ENCODE measurements around the gene DMKN. TPM values are rescaled to one million over a fixed set of nuclear protein-coding genes. Genes with fewer than 3 reads are reported as not detected.

DMKN gene
- polyA plus RNA-seq, 1 donor from 2014 or later = 1.1 TPM

DNA sequence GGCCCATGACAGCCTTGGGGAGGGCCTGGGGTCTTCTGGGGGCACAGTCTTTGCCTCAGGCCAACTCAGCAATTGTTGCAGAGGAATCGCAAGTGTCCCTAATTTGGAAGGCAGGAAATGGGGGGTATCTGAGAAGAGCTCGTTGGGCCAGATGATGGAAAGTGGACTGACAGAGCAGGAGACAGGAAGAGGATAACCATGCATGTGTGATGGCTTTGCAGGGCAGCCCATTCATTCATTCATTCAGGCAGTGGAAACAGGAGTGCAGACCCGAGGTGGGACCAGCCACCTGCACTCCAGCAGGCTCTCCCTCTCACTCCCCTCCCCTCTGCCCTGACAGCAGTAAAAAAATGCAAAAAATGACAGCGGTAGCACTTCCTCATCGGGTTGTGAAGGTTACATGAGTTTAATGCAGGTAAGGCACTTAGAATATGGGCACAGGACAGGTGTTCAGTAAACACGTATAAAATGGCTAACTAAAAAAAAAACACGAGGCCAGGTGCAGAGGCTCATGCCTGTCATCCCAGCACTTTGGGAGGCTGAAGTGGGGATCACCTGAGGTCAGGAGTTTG, 27.0 kb upstream of the DMKN start:
- Mint-ChIP-seq H3K4me3 (peak overlapping the region in 2 of 4 donors; percentile 67 to 74), H3K27ac (peak overlapping the region in 2 of 3 donors; percentile 22 to 92), H3K4me1 (peaks cover 9 to 20% (median 13%) of the 10 kb centered on the region in 3 donors), H3K9me3 (no peaks in the 10 kb centered on the region), H3K27me3 (no peaks in the 10 kb centered on the region), H3K36me3 (no peaks in the 10 kb centered on the region)

DNA sequence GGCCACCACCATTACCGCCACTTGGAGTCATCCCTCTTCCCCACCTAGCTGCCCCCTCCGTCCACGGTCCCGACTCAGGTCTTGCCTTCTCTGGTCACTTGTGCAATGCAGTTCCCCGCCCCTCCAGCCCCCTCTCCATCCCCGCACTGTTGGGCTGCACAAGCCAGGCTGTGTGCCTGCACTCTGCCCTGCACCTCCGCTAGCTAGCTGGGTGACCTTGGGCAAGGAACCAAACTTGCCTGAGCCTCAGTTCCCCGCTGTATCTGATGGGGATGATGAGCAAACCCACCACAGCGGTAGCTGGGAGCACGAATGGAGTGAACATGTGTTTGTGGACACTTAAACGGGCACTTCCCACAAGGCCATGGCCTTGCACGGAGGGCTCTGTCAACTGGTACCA, 26.4 kb upstream of the DMKN start:
- Mint-ChIP-seq H3K36me3 (no peaks in the 10 kb centered on the region), H3K9me3 (no peaks in the 10 kb centered on the region), H3K27me3 (no peaks in the 10 kb centered on the region), H3K4me3 (peak overlapping the region in 1 of 4 donors; percentile 67), H3K27ac (no peak overlapping the region), H3K4me1 (peaks cover 8 to 19% (median 14%) of the 10 kb centered on the region in 3 donors)

DNA sequence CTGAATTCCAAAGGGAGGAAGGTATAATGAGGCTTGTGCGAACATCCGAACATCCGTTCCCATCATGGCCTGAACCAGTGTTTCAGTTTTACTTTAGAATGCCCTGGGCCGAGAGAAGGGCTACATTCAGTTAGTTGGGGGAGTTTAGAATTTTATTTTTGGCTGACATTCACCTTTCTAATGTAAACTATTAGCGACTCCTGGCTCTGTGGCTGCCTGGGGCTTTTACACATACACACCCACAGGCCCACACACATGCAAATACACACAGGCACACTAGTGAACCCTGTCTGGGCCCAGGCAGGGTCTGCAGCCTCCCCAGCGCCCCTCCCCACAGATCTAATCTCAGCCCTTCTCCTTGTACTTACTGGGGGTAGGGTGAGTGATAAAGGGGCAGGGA, 25.9 kb upstream of the DMKN start:
- Mint-ChIP-seq H3K36me3 (no peaks in the 10 kb centered on the region), H3K4me1 (peaks cover 2 to 16% (median 9%) of the 10 kb centered on the region in 3 donors), H3K27ac (peak overlapping the region in 1 of 3 donors; percentile 28), H3K27me3 (no peaks in the 10 kb centered on the region), H3K4me3 (no peak overlapping the region), H3K9me3 (no peaks in the 10 kb centered on the region)

DNA sequence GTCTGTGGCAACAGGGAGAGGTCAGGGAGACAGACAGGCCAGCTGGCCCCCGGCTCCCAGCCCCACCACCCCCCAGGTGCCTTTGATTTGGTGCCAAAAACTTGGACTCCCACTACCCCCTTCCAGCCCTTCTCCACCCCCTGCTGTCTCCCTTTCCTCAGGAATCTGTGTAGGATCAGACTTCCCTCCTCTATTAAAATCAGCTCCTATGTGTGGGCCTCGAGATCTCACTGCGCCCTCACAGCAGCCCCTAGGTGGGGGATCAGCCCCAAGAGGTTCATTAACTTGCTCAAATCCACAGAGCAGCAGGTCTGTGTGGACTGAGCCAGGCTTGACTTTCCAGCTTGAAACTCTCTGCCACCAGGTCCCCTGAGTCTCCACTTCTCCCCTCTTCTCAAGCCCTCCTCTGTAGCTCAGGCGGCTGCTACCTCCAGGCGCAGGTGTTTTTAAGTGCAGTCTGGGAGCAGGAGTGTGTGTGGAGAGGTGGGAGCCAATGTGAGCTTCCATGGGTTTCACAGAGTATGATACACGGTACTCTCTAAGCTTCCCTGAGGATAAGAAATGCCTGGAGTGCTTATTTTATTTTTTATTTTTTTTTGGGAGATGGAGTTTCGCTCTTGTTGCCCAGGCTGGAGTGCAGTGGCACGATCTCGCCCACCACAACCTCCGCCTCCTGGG, 21.5 kb upstream of the DMKN start:
- no peaks in the 10 kb centered on the region for H3K36me3 Mint-ChIP-seq
- H3K27me3 Mint-ChIP-seq = peaks cover 16% of the 10 kb centered on the region
- H3K27ac Mint-ChIP-seq = no peak overlapping the region
- no peaks in the 10 kb centered on the region for H3K9me3 Mint-ChIP-seq
- peak overlapping the region in 1 of 4 donors; percentile 39 for H3K4me3 Mint-ChIP-seq
- peaks cover 11 to 14% (median 14%) of the 10 kb centered on the region in 3 donors for H3K4me1 Mint-ChIP-seq

DNA sequence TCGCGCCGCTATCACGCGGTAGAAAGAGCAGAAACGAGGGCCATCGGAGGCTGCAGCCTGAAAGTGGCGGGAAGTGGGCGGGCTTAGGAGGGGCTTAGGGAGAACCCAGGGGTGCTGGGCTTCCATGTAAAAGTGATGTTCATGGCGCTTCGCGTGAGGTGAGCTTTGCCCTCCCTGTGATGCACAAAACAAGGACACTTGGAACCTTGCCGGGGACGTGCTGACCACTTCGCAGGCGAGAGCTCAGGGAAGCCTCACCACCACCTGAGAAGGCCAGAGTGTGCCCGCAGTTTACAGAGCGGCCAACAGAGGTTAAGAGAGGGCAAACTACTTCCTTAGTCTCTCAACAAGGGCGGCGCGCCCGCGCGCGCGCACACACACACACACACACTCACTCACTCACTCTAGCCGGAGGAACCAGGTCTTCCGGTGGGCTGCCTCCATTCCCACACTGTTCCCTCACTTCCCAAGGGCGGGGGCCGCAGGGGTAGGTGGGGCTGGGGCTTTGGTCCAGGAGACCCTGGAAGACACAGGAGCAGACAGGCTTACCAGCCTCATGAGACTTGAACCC, 20.5 kb upstream of the DMKN start:
- Mint-ChIP-seq H3K9me3 (no peaks in the 10 kb centered on the region), H3K4me3 (peak overlapping the region; percentile 67 to 86 (median 74)), H3K4me1 (peaks cover 10 to 14% (median 11%) of the 10 kb centered on the region in 3 donors), H3K27ac (peak overlapping the region; percentile 31 to 84 (median 65)), H3K36me3 (no peaks in the 10 kb centered on the region), H3K27me3 (peaks cover 23% of the 10 kb centered on the region)

DNA sequence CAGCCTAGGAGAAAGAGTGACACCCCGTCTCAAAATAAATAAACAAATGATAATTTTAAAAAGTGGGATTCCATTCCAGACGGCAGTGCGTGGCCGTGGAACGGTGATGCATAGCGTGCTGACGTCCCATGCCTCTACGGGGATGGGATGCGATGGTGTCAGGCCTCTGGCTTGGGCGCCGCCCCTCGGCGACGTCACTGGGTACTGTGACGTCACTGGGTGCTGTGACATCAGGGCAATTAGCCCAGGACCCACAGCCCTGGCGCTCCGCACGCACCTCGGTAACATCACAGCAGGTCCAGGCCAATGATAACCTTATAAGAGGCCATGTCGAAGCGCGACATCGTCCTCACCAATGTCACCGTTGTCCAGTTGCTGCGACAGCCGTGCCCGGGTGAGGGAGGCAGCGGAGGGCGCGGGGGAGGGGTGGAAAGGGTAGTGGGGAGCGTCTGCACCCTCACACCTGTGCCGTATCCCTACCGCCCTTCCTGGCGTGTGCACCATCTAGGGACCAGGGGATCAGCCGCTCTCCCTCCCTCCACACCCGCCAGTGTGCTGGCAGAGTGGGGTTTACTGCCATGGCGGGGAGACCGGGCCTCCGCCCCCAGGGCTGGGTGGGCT, 19.9 kb upstream of the DMKN start, which contains the start of gene GAPDHS:
TSS of gene GAPDHS (plus strand) at position 256 of the 621 bp plus-strand sequence. CDS start at position 328, 72 bp downstream.
- peaks cover 10 to 14% (median 11%) of the 10 kb centered on the region in 3 donors for H3K4me1 Mint-ChIP-seq
- H3K36me3 Mint-ChIP-seq = no peaks in the 10 kb centered on the region
- peak within 1 kb of the TSS; percentile 31 to 84 (median 65) for H3K27ac Mint-ChIP-seq
- no peaks in the 10 kb centered on the region for H3K9me3 Mint-ChIP-seq
- peaks cover 29% of the 10 kb centered on the region for H3K27me3 Mint-ChIP-seq
- H3K4me3 Mint-ChIP-seq = peak within 1 kb of the TSS; percentile 67 to 86 (median 74)

DNA sequence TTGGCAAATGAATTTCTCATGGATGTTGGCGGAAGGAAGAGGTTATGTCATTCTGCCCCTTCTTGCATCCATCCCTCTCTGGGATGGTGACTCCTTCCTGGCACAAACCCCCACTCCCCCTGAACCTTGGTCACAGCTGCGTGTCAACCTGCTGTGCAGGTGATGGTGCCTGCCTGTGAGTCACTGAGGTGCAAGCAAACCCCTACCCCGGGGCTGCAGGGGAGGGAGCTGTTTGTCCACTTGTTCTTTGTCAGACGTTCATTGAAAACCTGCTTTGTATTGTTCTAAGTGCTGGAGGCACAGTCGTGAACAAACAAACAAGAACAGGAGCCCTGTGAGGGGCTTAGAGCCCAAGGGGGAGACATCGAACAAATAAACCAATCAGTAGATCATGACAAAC, 17.8 kb upstream of the DMKN start:
- H3K4me3 Mint-ChIP-seq = no peak overlapping the region
- no peak overlapping the region for H3K27ac Mint-ChIP-seq
- no peaks in the 10 kb centered on the region for H3K9me3 Mint-ChIP-seq
- no peaks in the 10 kb centered on the region for H3K36me3 Mint-ChIP-seq
- H3K4me1 Mint-ChIP-seq = peaks cover 10 to 14% (median 11%) of the 10 kb centered on the region in 3 donors
- peaks cover 43% of the 10 kb centered on the region for H3K27me3 Mint-ChIP-seq

DNA sequence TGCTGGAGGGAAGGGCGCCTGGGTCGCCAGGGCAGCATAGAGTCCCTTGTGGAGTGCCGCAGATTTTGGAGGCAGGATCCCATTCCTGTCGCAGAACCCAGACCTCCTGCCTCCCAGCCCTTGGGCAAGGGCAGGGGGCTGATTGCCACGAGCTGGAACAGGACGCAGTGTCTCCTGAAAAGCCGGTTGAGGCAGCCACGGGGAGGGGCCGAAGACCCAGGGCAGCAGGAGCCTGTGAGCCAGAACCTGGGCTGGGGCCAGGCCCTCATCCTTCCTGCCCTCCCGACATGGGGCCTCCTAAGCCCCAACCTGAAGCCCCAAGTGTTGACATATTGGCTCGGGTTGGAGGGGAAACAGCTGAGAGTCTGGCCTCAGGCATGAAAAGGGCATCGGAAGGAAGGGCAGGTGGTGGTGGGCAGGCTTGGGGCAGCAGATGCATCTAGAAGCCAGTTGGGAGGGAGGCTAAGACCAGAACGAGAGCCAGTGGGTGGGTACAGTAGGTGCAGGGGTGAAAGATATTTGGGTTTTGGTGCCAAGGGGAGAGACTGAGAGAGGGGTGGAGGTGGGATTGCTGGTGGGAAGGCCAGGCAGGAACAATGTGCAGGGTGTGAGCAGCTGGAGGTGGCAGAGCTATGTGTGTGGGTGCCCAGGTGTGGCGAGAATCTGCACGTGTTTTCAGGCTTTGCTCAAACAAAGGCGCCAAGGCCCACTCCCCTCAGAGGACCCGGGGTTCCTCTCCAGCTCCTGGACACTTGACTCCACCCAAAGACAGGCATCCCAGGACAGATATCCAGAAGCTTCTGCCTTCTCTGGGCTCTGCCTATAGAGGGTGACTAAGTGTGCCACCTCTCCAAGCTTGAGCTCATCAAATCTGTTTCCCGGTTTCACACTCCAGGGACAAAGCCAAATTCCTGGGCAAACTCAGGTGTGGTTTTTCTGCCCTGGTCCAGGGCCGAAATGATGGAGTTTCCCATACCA, 16.1 kb upstream of the DMKN start:
- Mint-ChIP-seq H3K4me1 (peaks cover 8 to 11% (median 10%) of the 10 kb centered on the region in 3 donors), H3K27me3 (peaks cover 46% of the 10 kb centered on the region), H3K9me3 (no peaks in the 10 kb centered on the region), H3K4me3 (no peak overlapping the region), H3K36me3 (no peaks in the 10 kb centered on the region), H3K27ac (no peak overlapping the region)

DNA sequence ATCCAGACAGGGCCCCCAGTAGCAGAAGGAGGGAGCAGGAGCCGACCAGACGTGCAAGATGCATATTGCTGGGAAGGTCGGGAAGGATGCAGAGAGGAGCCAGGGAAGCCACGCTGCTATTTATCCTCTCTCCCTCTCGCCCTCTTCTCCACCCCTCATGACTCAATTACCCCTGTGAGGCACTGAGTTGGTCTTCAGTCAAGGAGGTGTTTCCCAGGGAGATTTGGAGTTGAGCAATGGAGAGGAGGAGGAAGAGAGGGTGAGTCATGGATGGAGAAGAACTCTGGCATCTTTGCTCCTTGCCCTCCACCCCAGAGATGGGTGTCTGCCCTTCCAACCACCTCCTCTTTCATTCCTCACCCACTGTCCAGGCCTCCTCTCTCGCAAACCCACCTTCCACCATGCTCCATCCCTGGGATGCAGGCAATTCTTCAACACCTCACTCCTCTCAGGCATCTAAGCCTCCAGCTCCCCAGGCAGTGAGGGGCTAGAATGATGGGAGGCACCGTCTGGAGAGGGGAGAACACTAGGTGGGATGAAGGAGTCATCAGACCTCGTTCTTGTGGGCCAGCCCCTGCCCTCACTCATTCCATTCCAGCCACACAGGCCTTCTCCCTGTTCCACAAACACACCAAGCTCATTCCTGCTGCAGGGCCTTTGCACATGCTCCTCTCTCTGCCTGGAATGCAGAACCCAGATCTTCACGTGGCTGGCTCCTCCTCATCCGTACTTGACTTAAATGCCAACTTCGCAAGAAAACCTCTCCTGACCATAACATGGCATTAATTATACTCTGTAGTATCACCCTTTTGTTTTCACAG, 15.0 kb upstream of the DMKN start, which contains the start of gene SBSN:
TSS of gene SBSN (minus strand) at position 94 of the 821 bp plus-strand sequence. CDS start at position 64, 30 bp downstream.
- Mint-ChIP-seq H3K27ac (peak within 1 kb of the TSS in 1 of 3 donors; percentile 31), H3K9me3 (no peaks in the 10 kb centered on the region), H3K36me3 (no peaks in the 10 kb centered on the region), H3K27me3 (peaks cover 41% of the 10 kb centered on the region), H3K4me3 (no peak within 1 kb of the TSS), H3K4me1 (peaks cover 2 to 6% (median 4%) of the 10 kb centered on the region in 3 donors)

DNA sequence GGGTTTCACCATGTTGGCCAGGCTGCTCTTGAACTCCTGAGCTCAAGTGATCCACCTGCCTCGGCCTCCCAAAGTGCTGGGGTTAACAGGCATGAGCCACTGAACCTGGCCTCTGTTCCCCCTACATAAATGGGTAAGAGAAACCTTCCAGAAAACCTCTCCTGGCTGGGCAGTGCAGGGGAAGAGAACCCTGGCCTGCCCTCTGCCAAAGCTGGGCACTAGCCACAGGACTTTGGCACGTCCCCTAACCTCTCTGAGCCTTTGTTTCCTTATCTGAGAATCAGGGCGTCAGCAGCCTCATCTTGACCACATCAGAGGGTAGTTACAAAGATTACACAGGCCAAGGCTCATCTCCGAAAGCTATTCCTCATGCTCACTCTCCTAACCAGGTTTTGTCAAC, 12.4 kb upstream of the DMKN start:
- Mint-ChIP-seq H3K9me3 (no peaks in the 10 kb centered on the region), H3K27ac (no peak overlapping the region), H3K27me3 (peaks cover 31% of the 10 kb centered on the region)

DNA sequence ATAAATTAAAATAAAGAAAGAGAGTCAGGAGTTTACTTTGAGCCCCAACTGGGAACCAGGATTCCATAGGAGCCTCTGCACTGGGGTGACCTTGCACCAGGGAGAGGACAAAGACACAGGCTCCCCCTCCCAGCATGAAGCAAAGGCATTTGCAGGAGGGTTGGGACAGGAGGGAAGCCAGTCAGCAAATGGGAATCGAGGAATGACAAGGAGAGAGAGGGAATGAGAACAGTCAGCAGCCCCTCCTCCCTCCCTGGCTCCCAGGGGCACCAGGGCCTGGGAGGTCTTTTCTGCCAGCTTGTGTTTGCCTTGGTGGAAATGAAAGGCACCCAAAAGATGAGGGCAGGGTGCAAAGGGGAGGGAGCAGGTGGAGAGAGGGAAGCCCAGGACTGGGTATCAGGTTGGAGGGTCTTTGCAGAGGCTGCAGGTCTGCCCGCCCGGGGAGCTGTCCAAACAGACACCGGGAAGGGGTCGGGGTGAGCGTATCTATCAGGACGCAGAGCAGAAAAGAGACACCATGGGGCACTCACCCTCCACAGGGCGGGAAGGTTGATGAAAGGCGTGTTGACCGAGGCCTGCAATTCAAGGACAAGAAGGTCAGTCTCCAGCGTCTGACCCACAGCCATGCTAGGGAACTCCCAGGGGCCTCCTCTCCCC, 10.9 kb upstream of the DMKN start:
- peaks cover 27% of the 10 kb centered on the region for H3K27me3 Mint-ChIP-seq
- H3K4me1 Mint-ChIP-seq = no peaks in the 10 kb centered on the region
- peaks cover 0 to 3% (median 0%) of the 10 kb centered on the region in 3 donors for H3K9me3 Mint-ChIP-seq
- H3K27ac Mint-ChIP-seq = no peak overlapping the region
- H3K4me3 Mint-ChIP-seq = no peak overlapping the region
- H3K36me3 Mint-ChIP-seq = peaks cover 2% of the 10 kb centered on the region

More for the DNA sequence above, 12.4 kb upstream of the DMKN start:
- no peaks in the 10 kb centered on the region for H3K36me3 Mint-ChIP-seq
- H3K4me1 Mint-ChIP-seq = no peaks in the 10 kb centered on the region
- H3K4me3 Mint-ChIP-seq = no peak overlapping the region

DNA sequence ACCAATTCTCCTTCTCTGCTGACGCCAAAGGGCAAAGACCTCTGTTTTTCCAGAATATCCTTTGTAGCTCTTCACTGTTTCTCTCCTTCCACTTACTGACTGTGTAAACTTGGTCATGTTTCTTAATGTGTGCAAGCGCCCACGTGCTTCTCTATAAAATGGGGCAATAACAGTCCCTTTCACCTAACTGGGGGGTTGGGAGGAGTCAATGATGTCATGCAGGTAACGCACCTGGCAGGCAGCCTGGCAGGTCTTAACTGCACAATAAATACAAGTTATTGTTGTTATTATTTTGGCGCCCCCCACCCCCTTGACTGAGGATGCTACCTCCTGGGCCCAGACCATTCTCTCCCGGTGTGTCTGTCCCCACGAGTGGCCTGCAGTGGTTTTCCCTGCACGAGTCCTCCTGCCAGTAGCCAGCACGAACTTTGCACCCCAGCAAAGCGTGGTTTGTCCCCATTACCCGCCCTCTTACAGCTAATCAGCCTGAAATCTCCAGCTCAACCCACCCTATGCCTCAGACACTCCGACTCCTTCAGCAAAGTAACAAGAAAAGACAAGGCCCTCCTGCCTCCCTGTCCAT, 9.4 kb upstream of the DMKN start:
- peaks cover 16% of the 10 kb centered on the region for H3K27me3 Mint-ChIP-seq
- no peak overlapping the region for H3K4me3 Mint-ChIP-seq
- H3K36me3 Mint-ChIP-seq = peaks cover 2% of the 10 kb centered on the region
- H3K4me1 Mint-ChIP-seq = no peaks in the 10 kb centered on the region
- H3K9me3 Mint-ChIP-seq = peaks cover 0 to 3% (median 0%) of the 10 kb centered on the region in 3 donors
- no peak overlapping the region for H3K27ac Mint-ChIP-seq
